Measurements from ENCODE around the gene PPP1R3F.
A peak's percentile ranks its signal among the peaks of the same experiment; 100 is the strongest.

PPP1R3F gene

GRCh38 chrX:49273181-49273727 is 3.7 kb downstream of the PPP1R3F start:
- Histone ChIP-seq H3K9me3 (ENCODE audit: control insufficient read depth, low read length) (no peaks in the 10 kb centered on the region), H3K4me3 (ENCODE audit: low read depth, low read length) (no peak overlapping the region), H3K4me1 (peaks cover 24% of the 10 kb centered on the region), H3K4me2 (ENCODE audit: low read length) (peak overlapping the region; percentile 35), H3K9ac (no peak overlapping the region), H3K79me2 (no peaks in the 10 kb centered on the region), H3K36me3 (ENCODE audit: control insufficient read depth, insufficient read depth, low read length) (no peaks in the 10 kb centered on the region), H3K27ac (peak overlapping the region; percentile 40), H2AFZ (no peak overlapping the region), H3K27me3 (ENCODE audit: control insufficient read depth, insufficient read depth, low read length) (no peaks in the 10 kb centered on the region)
- no peak for TF ChIP-seq CTCF (IDR thresholded peaks at IDR 0.05)

GRCh38 chrX:49276207-49276606 is 6.6 kb downstream of the PPP1R3F start:
- Histone ChIP-seq H2AFZ (no peak overlapping the region), H3K27ac (no peak overlapping the region), H3K36me3 (ENCODE audit: control insufficient read depth, insufficient read depth, low read length) (no peaks in the 10 kb centered on the region), H3K27me3 (ENCODE audit: control insufficient read depth, insufficient read depth, low read length) (no peaks in the 10 kb centered on the region), H3K9ac (no peak overlapping the region), H3K79me2 (no peaks in the 10 kb centered on the region), H3K4me1 (peaks cover 18% of the 10 kb centered on the region), H3K9me3 (ENCODE audit: control insufficient read depth, low read length) (no peaks in the 10 kb centered on the region), H3K4me2 (ENCODE audit: low read length) (no peak overlapping the region), H3K4me3 (ENCODE audit: low read depth, low read length) (no peak overlapping the region)
- no peak for TF ChIP-seq CTCF (IDR thresholded peaks at IDR 0.05)

GRCh38 chrX:49276671-49277534 is 7.3 kb downstream of the PPP1R3F start:
- peak overlapping the region; percentile 41 for H2AFZ ChIP-seq
- no peaks in the 10 kb centered on the region for H3K9me3 ChIP-seq (ENCODE audit: control insufficient read depth, low read length)
- H3K27me3 ChIP-seq (ENCODE audit: control insufficient read depth, insufficient read depth, low read length), result no peaks in the 10 kb centered on the region
- H3K4me3 ChIP-seq (ENCODE audit: low read depth, low read length), result peak overlapping the region; percentile 11
- no peak for TF ChIP-seq CTCF (IDR thresholded peaks at IDR 0.05)
- no peak overlapping the region for H3K9ac ChIP-seq
- peaks cover 15% of the 10 kb centered on the region for H3K4me1 ChIP-seq
- H3K27ac ChIP-seq, result no peak overlapping the region
- no peaks in the 10 kb centered on the region for H3K36me3 ChIP-seq (ENCODE audit: control insufficient read depth, insufficient read depth, low read length)
- H3K79me2 ChIP-seq, result no peaks in the 10 kb centered on the region
- no peak overlapping the region for H3K4me2 ChIP-seq (ENCODE audit: low read length)

DNA sequence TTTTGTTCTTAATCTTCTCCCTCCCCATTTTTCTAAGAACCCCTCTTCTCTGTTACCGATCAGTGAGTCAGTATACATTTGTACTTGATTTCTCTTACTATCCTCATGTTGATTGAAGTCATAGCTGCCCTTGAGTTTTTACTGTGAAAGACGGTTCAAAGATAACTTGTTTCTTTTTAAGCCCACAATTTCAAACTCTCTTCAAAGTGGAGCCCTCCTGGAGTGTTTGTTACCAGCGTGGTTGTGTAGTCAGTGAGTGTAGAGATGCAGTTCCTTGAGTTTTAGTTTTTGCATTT is 7.9 kb downstream of the PPP1R3F start:
- TF ChIP-seq CTCF (IDR thresholded peaks at IDR 0.05), result no peak
- H3K4me1 ChIP-seq, result peaks cover 10% of the 10 kb centered on the region
- H2AFZ ChIP-seq, result no peak overlapping the region
- H3K36me3 ChIP-seq (ENCODE audit: control insufficient read depth, insufficient read depth, low read length), result no peaks in the 10 kb centered on the region
- H3K9me3 ChIP-seq (ENCODE audit: control insufficient read depth, low read length), result no peaks in the 10 kb centered on the region
- no peak overlapping the region for H3K9ac ChIP-seq
- H3K4me2 ChIP-seq (ENCODE audit: low read length), result no peak overlapping the region
- peak overlapping the region; percentile 11 for H3K4me3 ChIP-seq (ENCODE audit: low read depth, low read length)
- no peaks in the 10 kb centered on the region for H3K27me3 ChIP-seq (ENCODE audit: control insufficient read depth, insufficient read depth, low read length)
- no peak overlapping the region for H3K27ac ChIP-seq
- H3K79me2 ChIP-seq, result no peaks in the 10 kb centered on the region

GRCh38 chrX:49278081-49278480 is 8.5 kb downstream of the PPP1R3F start:
- H3K27ac ChIP-seq, result no peak overlapping the region

More at GRCh38 chrX:49278081-49278480, 8.5 kb downstream of the PPP1R3F start:
- H3K4me3 ChIP-seq (ENCODE audit: low read depth, low read length), result no peak overlapping the region
- H3K4me2 ChIP-seq (ENCODE audit: low read length), result no peak overlapping the region
- TF ChIP-seq CTCF (IDR thresholded peaks at IDR 0.05), result no peak
- H3K4me1 ChIP-seq, result peaks cover 9% of the 10 kb centered on the region
- H3K79me2 ChIP-seq, result no peaks in the 10 kb centered on the region
- H2AFZ ChIP-seq, result no peak overlapping the region
- H3K36me3 ChIP-seq (ENCODE audit: control insufficient read depth, insufficient read depth, low read length), result no peaks in the 10 kb centered on the region
- H3K9me3 ChIP-seq (ENCODE audit: control insufficient read depth, low read length), result no peaks in the 10 kb centered on the region
- no peak overlapping the region for H3K9ac ChIP-seq
- no peaks in the 10 kb centered on the region for H3K27me3 ChIP-seq (ENCODE audit: control insufficient read depth, insufficient read depth, low read length)
